Measurements from ENCODE around the gene RHBDL1.
"Not testable (repeated sequence)": the region's sequence is repeated elsewhere in the genome, so short reads cannot be mapped to it uniquely, and the experiment has no call there.

RHBDL1 gene

GRCh38 chr16:708959-709358, 33.5 kb downstream of the RHBDL1 start:
- no peak for DNase-seq

GRCh38 chr16:709566-710499, 34.4 kb downstream of the RHBDL1 start:
- DNase-seq: no peak

GRCh38 chr16:710500-711075, 35.1 kb downstream of the RHBDL1 start:
- DNase-seq: no peak

- no peak for DNase-seq
These were observed 35.6 kb downstream of the RHBDL1 start for GRCh38 chr16:711084-711483.

- DNase-seq: no peak
These were observed 36.3 kb downstream of the RHBDL1 start for GRCh38 chr16:711548-712320.

- DNase-seq: not testable (repeated sequence)
These were observed 37.3 kb downstream of the RHBDL1 start for GRCh38 chr16:712740-713250.

GRCh38 chr16:714079-714478, 38.6 kb downstream of the RHBDL1 start:
- DNase-seq: no peak

GRCh38 chr16:714558-715476, 39.3 kb downstream of the RHBDL1 start, which contains the start of gene METRN:
Gene METRN, plus strand, starts transcription at chr16:715118. Its CDS starts 172 bp downstream, at chr16:715290.
- DNase-seq: no peak

- no peak for DNase-seq
These were observed 40.2 kb downstream of the RHBDL1 start for GRCh38 chr16:715477-716199.

GRCh38 chr16:716200-716568, 40.7 kb downstream of the RHBDL1 start:
- no peak for DNase-seq

GRCh38 chr16:716768-717325, 41.4 kb downstream of the RHBDL1 start:
- DNase-seq: no peak

- no peak for DNase-seq
These were observed 42.2 kb downstream of the RHBDL1 start for GRCh38 chr16:717450-718245.

GRCh38 chr16:718389-718788, 42.9 kb downstream of the RHBDL1 start:
- DNase-seq: no peak

GRCh38 chr16:718922-719321, 43.5 kb downstream of the RHBDL1 start:
- DNase-seq: no peak

GRCh38 chr16:719815-720446, 44.5 kb downstream of the RHBDL1 start:
- DNase-seq: peak; percentile 32

GRCh38 chr16:720447-720989, 45.0 kb downstream of the RHBDL1 start:
- DNase-seq: no peak

GRCh38 chr16:720990-721764, 45.7 kb downstream of the RHBDL1 start, which contains the start of gene ANTKMT:
Gene ANTKMT, plus strand, starts transcription at chr16:721146. Its CDS starts 129 bp downstream, at chr16:721275.
- DNase-seq: no peak

- DNase-seq: no peak
These were observed 46.5 kb downstream of the RHBDL1 start for GRCh38 chr16:721765-722540.

Measured in NCI-H2081 treated with DMSO at 0.1 percent for 48 hours (cell line).